Natural killer cell (primary cell): ENCODE measurements around the gene B4GALT1. TPM values are rescaled to one million over a fixed set of nuclear protein-coding genes. Genes with fewer than 3 reads are reported as not detected.
A peak's percentile ranks its signal among the peaks of the same experiment; 100 is the strongest.

ENCODE experiments used
- ATAC-seq, 3 donors: fragments of 150-1000 bp in 2 of 3; fragments of 200-7000 bp in 1 of 3; cut with Tn5 transposase; 1 replicate in 1 of 3; 2 replicates in 2 of 3; pipeline ENCODE4 v1.10.0; 2021; ENCODE audit warnings: mild to moderate bottlenecking in 2 of 3, moderate library complexity in 2 of 3
- DNase-seq, 2 donors: peaks; one replicate each; pipeline versions ENCODE4 v3.0.0 to v3.0.0-alpha.2; 2013 to 2021; ENCODE audit warnings: mixed read lengths in 1 of 2
- H3K27ac ChIP-seq: one replicate; pipeline ENCODE4 v1.5.1; 2013; ENCODE audit warnings: mild to moderate bottlenecking, low read length
- H3K27me3 ChIP-seq: one replicate; pipeline ENCODE4 v1.6.1; 2013; ENCODE audit warnings: low read length; ENCODE audit not compliant: control insufficient read depth, insufficient read depth
- H3K36me3 ChIP-seq: one replicate; pipeline ENCODE4 v1.6.1; 2013; ENCODE audit warnings: low read length; ENCODE audit not compliant: control insufficient read depth, insufficient read depth
- H3K4me1 ChIP-seq: one replicate; pipeline ENCODE4 v1.6.1; 2013; ENCODE audit warnings: low read length; ENCODE audit not compliant: control insufficient read depth, insufficient read depth
- H3K4me3 ChIP-seq: one replicate; pipeline ENCODE4 v1.5.1; 2013; ENCODE audit warnings: low read length
- H3K9me3 ChIP-seq: one replicate; pipeline ENCODE4 v1.6.1; 2013; ENCODE audit warnings: low read length; ENCODE audit not compliant: control insufficient read depth, insufficient read depth
- H3K27ac Mint-ChIP-seq, 2 donors: one replicate each; pipeline ENCODE4 v1.8.0; 2022; ENCODE audit warnings: mild to moderate bottlenecking in 2 of 2, mixed read lengths in 2 of 2, moderate library complexity in 1 of 2
- H3K27me3 Mint-ChIP-seq, 2 donors: one replicate each; pipeline ENCODE4 v1.8.0; 2022; ENCODE audit warnings: low read depth in 2 of 2, mixed read lengths in 2 of 2
- H3K36me3 Mint-ChIP-seq: one replicate; pipeline ENCODE4 v1.8.0; 2022; ENCODE audit warnings: mixed read lengths
- H3K4me1 Mint-ChIP-seq, 2 donors: one replicate each; pipeline ENCODE4 v1.8.0; 2022; ENCODE audit warnings: mixed read lengths in 2 of 2
- H3K4me3 Mint-ChIP-seq: one replicate; pipeline ENCODE4 v1.8.0; 2022; ENCODE audit warnings: mild to moderate bottlenecking, moderate library complexity, mixed read lengths
- H3K9me3 Mint-ChIP-seq, 2 donors: one replicate each; pipeline ENCODE4 v1.8.0; 2022; ENCODE audit warnings: mixed read lengths in 2 of 2
- WGBS: methylation state at CpG from one replicate; pipeline ENCODE4 v1.1.7; 2013; ENCODE audit warnings: missing lambda C conversion rate; ENCODE audit not compliant: insufficient coverage; 5-methylcytosine and 5-hydroxymethylcytosine counted together
- intact Hi-C: fragments of 100-400 bp; cut with micrococcal nuclease; formaldehyde crosslinking; loops from one replicate; pipeline ENCODE4 v1.14.2; 2022
- total RNA-seq, 4 donors: library from RNA; stranded (reverse); fragments of 120-200 nt in 1 of 4; gene quantifications; one replicate each; pipeline versions ENCODE4 v1.2.3 to v1.2.4, GENCODE V29; 2013 to 2022
- TF ChIP-seq, protein P1 (sequence below): fragments of 200-600 bp; IDR thresholded peaks from one replicate; pipeline ENCODE4 v1.8.0; 2022; ENCODE audit warnings: antibody characterized with exemption

Gene B4GALT1
- total RNA-seq, 3 donors from 2014 or later (not counting 1 experiment from before 2014, with no cell fraction given), result 122 to 143 (median 128) TPM

- ATAC-seq (no peak), DNase-seq (no peak)
- H3K27ac Mint-ChIP-seq, result peak overlapping the region; percentile 88 to 98
- H3K27me3 Mint-ChIP-seq, result no peaks in the 10 kb centered on the region
- no peaks in the 10 kb centered on the region for H3K27me3 ChIP-seq
- H3K36me3 ChIP-seq, result peaks cover 48% of the 10 kb centered on the region
- H3K36me3 Mint-ChIP-seq, result peaks cover 10% of the 10 kb centered on the region
- 90% methylated on average over 3 of the region's 3 CpGs for WGBS
- no peak overlapping the region for H3K4me3 ChIP-seq
- TF ChIP-seq, protein P1, sequence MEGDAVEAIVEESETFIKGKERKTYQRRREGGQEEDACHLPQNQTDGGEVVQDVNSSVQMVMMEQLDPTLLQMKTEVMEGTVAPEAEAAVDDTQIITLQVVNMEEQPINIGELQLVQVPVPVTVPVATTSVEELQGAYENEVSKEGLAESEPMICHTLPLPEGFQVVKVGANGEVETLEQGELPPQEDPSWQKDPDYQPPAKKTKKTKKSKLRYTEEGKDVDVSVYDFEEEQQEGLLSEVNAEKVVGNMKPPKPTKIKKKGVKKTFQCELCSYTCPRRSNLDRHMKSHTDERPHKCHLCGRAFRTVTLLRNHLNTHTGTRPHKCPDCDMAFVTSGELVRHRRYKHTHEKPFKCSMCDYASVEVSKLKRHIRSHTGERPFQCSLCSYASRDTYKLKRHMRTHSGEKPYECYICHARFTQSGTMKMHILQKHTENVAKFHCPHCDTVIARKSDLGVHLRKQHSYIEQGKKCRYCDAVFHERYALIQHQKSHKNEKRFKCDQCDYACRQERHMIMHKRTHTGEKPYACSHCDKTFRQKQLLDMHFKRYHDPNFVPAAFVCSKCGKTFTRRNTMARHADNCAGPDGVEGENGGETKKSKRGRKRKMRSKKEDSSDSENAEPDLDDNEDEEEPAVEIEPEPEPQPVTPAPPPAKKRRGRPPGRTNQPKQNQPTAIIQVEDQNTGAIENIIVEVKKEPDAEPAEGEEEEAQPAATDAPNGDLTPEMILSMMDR, result no peak
- H3K4me3 Mint-ChIP-seq, result peak overlapping the region; percentile 62
- H3K9me3 Mint-ChIP-seq, result no peaks in the 10 kb centered on the region
- intact Hi-C loops, result loop anchor here (1.0 kb wide), 1 partner anchor 100 kb away; no protein-coding TSS in a partner anchor
- H3K27ac ChIP-seq, result peak overlapping the region; percentile 73
- peaks cover 70 to 81% of the 10 kb centered on the region in 2 donors for H3K4me1 Mint-ChIP-seq
- H3K9me3 ChIP-seq, result no peaks in the 10 kb centered on the region
- peaks cover 61% of the 10 kb centered on the region for H3K4me1 ChIP-seq
Observed at GRCh38 chr9:33125461-33125860, 41.7 kb downstream of the B4GALT1 start.

DNA sequence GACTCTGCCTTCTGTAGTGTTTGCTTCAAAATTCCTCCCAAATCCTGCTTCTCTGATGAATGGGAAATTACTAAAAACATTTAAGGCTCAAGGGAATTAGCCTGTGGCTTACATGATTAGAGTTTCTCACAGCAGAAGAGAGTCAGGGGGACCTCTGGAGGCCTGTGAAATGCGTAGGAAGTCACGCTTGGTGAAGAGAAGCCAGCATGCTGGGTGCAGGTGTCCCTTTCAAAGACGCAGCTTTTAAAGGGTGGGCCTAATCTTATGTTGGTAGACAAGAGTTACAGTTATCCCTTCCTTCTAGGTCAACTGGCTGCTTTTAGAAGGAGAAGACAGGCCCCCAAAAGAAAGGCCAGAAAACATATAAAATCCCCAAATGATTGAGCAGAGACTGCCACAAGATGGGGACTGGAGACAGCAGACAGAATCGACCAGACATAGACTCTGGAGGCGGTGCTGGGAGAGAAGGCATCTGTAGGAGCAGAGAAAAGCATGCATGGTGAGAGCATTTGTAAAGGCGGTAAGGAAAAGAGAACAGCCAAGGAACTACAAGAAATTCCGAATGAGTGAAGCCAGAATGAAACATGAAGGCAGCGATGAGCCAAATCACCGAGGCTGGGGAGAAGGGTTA lies 42.3 kb downstream of the B4GALT1 start:
- Histone ChIP-seq H3K9me3 (no peaks in the 10 kb centered on the region), H3K4me3 (no peak overlapping the region), H3K27me3 (no peaks in the 10 kb centered on the region), H3K27ac (peak overlapping the region; percentile 73), H3K36me3 (peaks cover 48% of the 10 kb centered on the region), H3K4me1 (peaks cover 55% of the 10 kb centered on the region)
- peak overlapping the region; percentile 59 for H3K4me3 Mint-ChIP-seq
- H3K4me1 Mint-ChIP-seq, result peaks cover 64 to 77% of the 10 kb centered on the region in 2 donors
- H3K9me3 Mint-ChIP-seq, result no peaks in the 10 kb centered on the region
- WGBS, result 70% methylated on average over 9 of the region's 9 CpGs
- TF ChIP-seq, protein P1, result no peak
- ATAC-seq, result peak; percentile 29 to 75 (median 60)
- H3K36me3 Mint-ChIP-seq, result peaks cover 10% of the 10 kb centered on the region
- peak overlapping the region; percentile 88 to 98 for H3K27ac Mint-ChIP-seq
- peak in 1 of 2 donors; percentile 25 for DNase-seq
- intact Hi-C loops, result loop anchor here (1.0 kb wide), 1 partner anchor 100 kb away; no protein-coding TSS in a partner anchor
- no peaks in the 10 kb centered on the region for H3K27me3 Mint-ChIP-seq

DNA sequence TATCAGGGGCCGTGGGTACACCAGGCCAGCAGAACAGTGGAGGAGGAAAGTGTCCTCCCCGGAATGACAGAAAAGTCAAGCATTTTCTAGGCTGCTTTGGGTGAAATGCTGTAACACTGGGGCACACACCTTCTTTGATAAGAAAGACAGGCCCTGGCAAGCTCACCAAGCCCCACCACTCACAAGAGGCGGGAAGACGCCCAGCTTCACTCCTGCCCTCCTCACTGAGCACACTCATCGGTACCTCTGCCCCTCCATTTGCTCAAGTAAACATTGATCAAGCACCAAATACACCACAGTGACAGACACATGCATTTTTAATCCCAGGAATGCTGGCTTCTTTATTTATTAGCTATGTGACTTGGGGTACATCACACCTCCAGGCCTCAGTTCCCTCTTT lies 43.1 kb downstream of the B4GALT1 start:
- H3K27me3 ChIP-seq, result no peaks in the 10 kb centered on the region
- Mint-ChIP-seq H3K27ac (peak overlapping the region; percentile 88 to 98), H3K27me3 (no peaks in the 10 kb centered on the region), H3K36me3 (peaks cover 10% of the 10 kb centered on the region), H3K4me3 (peak overlapping the region; percentile 6), H3K4me1 (peaks cover 61 to 74% of the 10 kb centered on the region in 2 donors), H3K9me3 (no peaks in the 10 kb centered on the region)
- H3K9me3 ChIP-seq, result no peaks in the 10 kb centered on the region
- WGBS, result over 99% methylated on average over 5 of the region's 5 CpGs
- TF ChIP-seq, protein P1, result no peak
- no peak overlapping the region for H3K4me3 ChIP-seq
- H3K4me1 ChIP-seq, result peaks cover 47% of the 10 kb centered on the region
- ATAC-seq, result no peak
- intact Hi-C loops, result no loop called here
- DNase-seq, result no peak
- peaks cover 51% of the 10 kb centered on the region for H3K36me3 ChIP-seq
- H3K27ac ChIP-seq, result peak overlapping the region; percentile 73
